ENCODE measurements around the gene CST11.
"Not testable (repeated sequence)": the region's sequence is repeated elsewhere in the genome, so short reads cannot be mapped to it uniquely, and the experiment has no call there.

The CST11 gene, protein sequence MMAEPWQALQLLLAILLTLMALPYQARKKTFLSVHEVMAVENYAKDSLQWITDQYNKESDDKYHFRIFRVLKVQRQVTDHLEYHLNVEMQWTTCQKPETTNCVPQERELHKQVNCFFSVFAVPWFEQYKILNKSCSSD

DNA sequence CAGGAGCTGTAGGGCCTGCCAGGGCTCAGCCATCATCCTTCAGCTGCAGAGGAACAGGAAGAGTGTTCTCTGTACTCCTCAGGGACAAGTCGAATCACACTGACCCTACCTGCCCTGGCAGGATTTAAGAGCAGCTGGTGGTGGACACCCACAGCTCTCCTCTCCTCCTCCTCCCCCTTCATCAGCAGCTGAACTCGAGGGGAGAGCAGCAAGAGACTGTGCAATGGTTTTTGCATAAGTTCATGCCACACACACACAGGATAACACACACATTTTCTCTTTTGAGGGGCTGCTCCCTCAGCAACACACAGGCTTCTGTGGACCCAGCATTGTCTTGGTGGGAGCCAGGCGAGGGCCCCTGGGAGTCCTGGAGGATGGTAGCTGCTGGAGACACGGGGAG, at the start of gene CST11:
TSS of gene CST11 (minus strand) at position 101 of the 400 bp plus-strand sequence. CDS start at position 36, 65 bp downstream.
- DNase-seq (ENCODE audit: low read depth): no peak

DNA sequence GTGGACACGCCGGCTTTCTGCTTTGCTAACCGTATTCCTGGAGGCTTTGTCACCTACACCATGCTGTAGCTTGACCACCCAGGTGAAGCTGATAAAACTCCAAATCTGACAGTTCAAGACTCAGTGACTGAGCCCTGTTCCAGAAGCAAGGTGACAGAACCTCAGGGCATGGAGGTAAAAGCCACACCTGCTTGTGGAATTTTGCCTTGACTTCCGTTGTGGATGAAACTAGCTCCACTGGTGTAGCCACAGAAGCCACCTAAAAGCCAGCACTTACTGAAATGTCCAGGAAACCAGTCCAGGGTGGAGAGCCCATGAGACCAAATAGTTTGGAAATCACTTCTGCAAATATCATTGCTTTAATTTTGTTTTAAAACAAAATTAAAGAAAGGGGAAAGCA, 49.2 kb upstream of the CST11 start:
- DNase-seq (ENCODE audit: low read depth): no peak

DNA sequence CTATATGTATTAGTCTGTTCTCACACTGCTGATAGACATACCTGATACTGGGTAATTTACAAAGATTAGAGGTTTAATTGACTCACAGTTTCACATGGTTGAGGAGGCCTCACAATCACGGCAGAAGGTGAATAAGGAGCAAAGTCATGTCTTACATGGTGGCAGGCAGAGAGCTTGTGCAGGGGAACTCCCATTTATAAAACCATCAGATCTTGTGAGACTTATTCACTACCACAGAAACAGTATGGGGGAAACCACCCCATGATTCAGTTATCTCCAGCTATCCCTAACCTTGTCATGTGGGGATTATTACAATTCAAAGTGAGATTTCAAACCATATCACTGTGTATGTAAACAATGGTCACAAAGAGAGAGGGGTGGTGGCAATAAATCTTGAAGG, 44.9 kb upstream of the CST11 start:
- no peak for DNase-seq (ENCODE audit: low read depth)

DNA sequence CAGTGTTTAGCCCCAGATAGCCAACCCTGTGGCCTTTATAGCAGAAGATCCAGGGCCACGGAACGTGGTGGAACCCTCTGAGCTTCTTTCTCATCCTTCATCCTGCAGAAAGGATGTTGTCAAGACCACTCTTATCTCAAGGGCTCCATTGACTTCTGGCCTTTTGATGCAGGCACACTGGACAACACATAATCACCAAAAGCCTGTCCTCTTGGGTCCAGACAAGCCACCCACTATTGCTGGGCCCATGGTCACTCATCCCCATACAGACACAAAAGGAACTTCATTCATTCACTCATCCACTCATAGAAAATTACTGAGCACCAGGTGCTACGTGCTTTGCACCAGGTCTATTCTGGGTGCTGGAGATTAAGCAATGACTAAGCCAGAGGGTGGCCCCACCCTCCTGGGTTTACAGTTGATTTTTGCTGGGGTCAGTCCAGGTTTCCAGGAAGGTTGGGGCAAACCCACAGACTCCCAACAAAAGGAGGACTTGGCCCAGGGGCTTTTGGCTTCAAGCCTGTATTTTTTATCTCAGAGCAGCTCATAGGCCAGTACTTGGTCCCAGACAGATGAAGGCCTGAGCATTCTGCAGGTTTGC, 40.6 kb upstream of the CST11 start:
- DNase-seq (ENCODE audit: low read depth): no peak

DNA sequence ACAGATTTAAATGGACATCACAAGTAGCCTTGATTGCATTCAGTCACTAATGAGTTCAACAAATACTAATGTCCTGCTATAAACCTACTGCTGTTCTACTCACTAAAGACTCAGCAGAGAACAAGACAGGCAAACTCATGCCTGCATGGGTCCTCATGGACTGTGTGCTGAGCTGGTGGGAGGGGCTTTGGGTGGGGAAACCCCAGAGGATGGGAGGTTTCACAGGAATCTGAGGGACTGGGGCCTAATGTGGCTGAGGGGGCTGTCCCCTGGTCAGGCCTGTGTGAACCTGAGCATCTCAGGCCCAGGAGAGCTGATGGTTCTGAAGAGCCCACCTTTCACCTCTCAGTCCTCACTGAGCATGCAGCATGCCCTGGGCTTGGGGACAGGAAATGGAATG, 39.6 kb upstream of the CST11 start:
- DNase-seq (ENCODE audit: low read depth): no peak

DNA sequence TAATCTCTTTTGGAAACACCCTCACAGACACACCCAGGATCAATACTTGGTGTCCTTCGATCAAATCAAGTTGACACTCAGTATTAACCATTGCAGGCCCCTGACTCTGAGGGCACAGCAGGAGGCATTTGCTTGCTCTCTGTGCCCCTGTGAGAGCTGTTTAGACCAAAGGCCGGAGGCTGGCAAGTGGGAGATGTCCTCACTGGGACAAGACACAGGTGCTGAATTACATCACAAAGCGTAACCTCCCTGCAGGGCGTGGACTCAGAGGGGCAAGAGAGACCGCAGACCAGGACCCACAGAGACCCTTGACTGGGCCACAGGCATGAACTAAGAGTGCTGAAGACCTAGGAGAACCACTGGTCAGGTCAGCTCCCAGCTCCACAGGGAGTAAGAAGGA, 38.1 kb upstream of the CST11 start, which contains the start of gene CST8:
TSS of gene CST8 (plus strand) at position 301 of the 400 bp plus-strand sequence. CDS start 551 bp downstream, outside the sequence.
- DNase-seq (ENCODE audit: low read depth): no peak

DNA sequence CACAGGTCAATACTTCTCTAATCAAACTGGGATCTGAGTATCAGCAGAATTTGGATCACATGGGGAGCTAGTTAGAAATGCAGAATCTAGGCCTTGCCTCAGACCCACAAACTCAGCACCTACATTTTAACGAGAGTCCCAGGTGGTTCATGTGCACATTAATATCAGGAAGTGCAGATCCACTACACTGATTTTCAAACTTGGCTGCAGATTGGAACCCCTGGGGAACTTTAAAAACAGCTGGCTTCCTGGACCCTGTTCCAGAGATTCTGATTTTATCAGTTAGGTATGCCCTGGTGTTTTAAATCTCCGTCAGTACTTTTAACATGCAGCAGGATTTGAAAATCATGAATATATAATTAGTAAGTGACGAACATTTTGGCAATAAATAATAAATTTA, 36.3 kb upstream of the CST11 start:
- no peak for DNase-seq (ENCODE audit: low read depth)

DNA sequence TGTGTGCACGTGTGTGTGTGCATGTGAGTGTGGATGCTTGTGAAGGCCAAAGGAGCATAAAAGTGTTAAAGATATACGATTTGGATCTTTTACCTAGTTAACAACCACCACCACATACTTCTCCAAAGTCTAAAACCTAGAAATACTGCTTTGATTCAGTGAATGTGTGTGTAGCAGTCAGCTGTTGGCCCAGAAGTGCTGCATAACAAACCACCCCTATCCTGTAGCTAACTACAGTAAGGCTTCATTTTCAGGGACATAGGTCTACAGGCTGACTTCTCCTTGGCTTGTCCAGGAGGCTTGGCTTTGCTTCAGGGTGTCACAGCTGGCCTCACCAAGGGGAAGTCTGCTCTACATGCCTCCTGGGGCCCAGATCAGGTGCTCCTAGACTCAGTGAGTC, 35.8 kb upstream of the CST11 start:
- no peak for DNase-seq (ENCODE audit: low read depth)

DNA sequence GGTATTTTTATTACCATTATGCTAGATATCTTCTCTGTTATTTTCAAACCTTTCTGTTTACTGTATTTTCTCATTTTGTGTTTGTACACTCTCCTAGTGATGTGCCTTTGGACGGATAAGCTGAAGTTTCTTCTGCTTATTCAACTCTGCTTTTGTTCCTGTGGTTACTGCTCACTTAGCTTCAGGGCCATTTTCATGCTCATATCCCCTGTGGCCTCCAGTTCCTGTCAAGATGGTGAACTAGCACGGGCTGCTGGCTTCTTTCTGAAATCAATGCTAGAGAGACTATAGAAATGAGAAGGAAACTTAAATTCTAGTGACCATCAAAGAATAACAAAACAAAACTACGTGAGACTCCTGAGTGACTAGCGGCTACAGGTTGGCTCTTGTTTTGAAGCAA, 31.4 kb upstream of the CST11 start:
- no peak for DNase-seq (ENCODE audit: low read depth)

DNA sequence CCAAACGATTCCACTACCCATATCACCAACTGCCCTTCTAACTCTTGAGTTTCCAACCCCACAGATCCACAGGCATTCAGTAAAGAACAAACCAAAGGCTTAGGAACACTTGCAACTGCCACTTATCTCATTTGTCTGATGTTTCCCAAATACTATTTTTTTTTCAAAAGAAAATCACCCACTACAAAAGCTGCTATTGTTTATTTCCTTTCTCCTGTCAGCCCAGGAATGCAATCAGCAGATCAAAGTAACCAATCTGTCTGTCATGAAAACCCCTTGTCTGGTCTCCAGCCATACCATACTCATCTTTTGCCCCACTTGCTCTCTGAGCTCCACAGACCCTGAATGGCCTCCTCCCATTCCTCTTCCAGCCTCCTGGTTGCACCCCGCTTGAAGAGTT, 29.5 kb upstream of the CST11 start:
- no peak for DNase-seq (ENCODE audit: low read depth)

DNA sequence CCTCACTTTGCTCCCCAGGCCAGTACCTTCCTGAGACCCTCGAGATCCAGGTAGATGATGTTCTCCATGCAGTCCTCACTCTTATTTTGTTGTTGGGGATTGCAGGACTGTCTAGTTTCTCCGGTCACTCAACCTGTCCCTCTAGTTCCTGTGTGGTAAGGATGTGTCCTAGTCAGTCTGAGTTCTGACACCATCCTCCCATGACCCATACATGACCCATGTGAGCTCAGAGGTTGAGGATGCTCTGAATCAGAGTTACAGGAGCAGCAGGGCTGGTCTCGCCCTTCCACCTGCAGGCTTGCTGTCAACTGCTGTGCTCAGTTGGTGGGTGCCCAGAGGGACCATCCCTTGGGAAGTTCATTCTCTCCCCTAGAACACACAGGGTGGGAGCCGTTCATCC, 26.4 kb upstream of the CST11 start:
- DNase-seq (ENCODE audit: low read depth): no peak

DNA sequence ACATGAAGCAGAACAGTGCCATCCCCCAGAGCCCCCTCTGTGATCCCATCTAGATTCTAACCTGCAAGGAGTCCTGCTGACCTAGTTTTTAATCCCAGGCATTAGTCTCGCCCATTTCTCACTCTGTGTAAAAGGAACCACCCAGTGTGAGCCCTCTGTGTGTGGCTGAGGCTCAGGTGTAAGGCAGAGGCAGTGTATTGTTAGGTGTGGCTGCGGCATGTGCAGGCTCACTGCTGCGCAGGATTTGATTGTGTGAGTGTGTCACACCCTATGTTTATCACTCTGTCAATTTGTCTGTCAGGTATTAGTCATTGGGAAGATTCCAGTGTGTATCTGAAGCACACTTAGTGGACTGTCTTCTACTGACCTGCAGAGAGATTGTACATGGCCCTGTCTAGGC, 24.5 kb upstream of the CST11 start:
- DNase-seq (ENCODE audit: low read depth): no peak

DNA sequence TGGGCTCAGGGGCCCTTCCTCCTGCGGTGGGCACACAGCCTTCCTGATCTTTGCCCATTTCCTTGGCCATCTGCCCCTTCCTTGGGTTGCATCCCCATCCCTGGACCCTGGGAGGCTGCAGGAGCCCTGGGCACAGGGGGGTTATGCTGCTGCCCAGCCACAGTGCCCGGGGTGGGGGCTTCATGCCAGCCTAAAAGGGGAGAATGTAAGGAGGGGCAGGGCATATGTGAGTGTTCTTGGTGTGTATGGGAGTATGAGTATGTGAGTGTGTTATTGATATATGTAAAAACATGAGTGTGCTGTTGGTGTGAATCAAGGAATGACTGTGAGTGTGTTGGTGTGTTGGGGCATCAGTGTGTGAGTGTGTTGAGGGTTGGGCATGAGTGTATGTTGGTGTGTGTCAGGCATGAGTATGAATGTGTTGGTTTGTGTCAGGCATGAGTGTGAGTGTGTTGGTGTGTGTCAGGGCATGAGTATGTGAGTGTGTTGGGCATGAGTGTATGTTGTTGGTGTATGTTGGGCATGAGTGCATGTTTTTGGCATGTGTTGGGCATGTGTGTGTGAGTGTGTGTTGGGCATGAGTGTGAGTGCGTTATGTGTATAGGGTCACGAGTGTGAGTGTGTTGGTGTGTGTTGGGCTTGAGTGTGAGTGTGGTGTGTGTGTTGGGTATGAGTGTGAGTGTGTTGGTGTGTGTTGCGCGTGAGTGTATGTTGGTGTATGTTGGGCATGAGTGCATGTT, 23.5 kb upstream of the CST11 start:
- DNase-seq (ENCODE audit: low read depth): no peak

DNA sequence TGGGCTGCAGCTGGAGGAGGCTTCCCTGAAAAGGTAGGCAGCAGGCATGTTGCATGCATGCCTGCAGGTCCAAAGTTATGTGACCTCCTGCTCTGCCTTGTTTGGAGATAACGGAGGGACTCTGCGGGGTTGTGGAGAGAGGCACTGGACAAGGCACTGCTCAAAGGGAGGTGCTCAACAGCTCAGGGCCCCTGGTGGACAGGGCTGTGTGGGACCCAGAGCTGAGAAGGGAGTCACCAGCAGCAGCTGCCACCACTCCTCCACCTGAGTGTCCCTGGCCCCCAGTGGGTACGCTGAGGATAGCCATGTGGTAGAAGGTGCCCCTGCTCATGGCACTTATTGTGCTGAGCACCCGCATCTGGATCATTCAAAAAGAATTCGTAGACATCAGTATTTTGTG, 22.7 kb upstream of the CST11 start:
- no peak for DNase-seq (ENCODE audit: low read depth)

DNA sequence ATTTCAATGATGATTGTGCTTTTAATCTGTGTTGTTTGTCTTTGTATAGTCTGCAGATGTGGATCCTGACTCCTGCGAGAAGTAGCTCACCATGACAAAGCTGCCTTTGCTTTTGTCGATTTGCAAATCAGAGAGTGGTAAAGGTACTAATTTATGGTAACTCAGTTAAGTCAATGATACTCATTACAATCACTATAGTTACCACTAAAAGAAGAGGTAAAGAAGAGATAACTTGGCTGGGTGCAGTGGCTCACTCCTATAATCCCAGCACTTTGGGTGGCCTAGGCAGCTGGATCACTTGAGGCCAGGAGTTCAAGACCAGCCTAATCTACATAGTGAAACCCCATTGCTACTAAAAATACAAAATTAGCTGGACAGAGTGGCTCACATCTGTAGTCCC, 20.6 kb upstream of the CST11 start:
- DNase-seq (ENCODE audit: low read depth): not testable (repeated sequence)

DNA sequence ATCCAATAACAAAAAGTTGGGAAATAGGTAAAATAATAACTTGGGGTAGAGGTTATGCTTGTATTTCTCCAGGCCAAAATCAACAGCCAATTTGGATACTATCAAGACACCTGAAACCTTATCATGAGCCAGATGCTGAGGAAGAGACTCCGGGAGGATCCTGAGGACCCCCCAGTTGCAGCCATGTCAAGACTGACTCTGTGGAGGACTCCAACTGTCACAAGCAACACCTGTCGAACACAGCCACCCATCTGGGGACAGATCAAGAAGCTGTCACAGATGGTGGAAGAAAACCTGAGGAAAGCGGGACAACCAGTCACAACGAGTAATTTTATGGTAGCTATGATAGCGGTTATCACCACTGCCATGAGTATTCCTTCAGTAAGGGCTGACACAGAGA, 19.6 kb upstream of the CST11 start:
- DNase-seq (ENCODE audit: low read depth): not testable (repeated sequence)

DNA sequence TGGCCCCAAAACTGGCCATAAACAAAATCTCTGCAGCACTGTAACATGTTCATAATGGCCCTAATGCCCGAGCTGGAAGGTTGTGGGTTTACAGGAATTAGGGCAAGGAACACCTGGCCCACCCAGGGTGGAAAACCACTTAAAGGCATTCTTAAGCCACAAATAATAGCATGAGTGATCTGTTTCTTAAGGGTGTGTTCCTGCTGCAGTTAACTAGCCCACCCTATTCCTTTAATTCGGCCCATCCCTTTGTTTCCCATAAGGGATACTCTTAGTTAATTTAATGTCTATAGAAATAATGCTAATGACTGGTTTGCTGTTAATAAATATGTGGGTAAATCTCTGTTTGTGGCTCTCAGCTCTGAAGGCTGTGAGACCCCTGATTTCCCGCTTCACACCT, 14.3 kb upstream of the CST11 start:
- DNase-seq (ENCODE audit: low read depth): not testable (repeated sequence)

DNA sequence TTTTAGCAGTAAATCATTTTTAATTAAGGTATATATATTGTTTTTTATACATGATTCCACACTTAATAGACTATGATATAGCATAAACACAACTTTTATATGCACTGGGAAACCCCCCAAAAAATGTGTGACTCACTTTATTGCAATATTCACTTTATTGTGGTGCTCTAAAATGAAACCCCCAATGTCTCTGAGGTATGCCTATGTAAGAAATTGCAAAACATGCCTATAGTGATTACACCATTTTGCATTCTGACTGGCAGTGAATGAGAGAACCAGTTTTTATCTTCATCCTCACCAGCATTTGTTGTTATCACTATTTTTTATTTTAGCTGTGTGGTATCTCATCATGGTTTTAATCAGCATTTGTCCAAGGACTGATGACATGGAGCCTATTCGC, 8.5 kb upstream of the CST11 start:
- DNase-seq (ENCODE audit: low read depth): no peak

DNA sequence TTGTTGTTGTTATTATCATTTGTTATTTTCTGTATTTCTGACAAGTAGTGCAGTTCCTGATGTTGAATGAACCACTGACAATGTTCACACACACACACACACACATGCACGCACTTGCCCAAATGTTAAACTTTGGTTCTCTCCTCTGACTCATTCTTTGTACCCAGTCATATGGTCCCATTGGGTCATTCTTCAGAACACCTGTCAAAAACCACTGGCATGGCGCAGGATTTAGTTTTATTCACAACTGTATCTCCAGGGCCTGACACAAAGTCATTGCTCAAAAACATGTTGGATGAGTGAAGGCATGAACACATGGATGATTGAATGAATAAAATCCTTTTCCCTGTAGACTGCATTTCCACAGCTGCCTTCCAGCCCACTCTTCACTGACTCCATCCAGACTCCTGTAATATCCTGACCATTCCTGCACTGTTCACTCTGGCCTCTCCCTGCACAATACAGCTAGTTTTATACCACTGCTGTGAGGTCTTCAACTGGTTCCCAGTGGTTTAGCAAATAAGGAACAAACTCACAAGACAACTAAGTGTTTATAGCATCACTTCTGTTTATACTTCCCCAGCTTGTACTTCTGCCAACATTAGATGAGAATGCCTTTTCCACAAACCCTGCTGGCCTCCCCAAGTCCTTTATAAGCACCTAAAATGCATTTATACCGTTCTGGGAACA, 6.9 kb upstream of the CST11 start:
- no peak for DNase-seq (ENCODE audit: low read depth)

DNA sequence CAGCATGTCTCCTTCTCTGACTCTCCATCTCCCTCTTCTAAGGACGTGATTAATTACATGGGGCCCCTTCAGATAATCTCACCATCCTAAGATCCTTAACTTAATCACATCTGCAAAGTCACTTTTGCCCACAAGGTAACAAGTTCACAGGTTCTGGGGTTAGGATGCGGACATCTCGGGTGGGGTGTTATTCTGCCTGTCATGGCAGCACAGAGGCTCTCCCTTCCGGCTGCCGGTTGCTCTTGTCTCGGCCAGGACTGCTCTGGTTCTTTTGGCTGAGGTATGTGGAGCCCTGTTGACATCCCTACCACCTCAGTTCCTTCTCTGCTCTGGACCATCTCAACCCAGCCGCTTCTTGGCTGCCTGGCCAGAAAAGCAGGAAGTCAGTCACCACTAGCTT, 4.2 kb upstream of the CST11 start:
- no peak for DNase-seq (ENCODE audit: low read depth)

DNA sequence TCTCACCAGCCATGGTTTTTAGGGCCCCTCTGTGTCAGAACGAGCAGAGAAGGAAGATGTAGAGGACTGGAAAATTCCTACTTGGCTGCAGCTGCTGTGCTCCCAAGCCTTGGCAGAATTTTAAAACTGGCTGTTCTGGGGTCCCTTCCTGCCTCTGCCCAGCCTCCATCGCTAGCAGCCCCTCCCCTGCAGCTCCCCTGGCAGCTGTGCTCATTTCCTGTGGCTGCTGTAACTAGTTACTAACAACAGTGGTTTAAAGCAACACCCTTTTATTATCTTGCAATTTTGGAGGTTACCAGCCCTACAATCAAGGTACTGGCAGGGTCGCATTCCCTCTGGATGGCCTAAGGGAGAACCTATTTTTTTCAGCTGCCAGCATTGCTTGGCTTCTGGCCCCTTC, 3.7 kb upstream of the CST11 start:
- DNase-seq (ENCODE audit: low read depth): no peak

DNA sequence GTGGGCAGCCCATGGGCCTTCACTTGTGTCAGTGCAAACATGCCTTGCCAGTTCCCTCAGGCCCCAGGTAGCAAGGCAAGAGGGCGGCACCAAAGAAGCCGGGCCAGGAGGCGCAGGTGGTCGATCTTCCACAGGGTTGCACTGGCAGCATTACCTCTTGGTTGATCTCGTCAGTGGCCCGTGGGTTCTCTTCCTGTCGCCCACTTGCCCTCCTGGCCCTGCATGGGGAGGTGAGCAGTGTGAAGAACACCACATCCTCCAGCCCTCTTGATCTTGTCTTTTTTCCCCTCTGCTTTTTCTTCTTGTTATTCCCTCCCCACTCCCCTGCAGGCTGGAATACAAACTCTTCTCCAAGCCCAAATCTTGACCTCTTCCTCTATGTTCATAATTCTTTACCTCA, 3.0 kb upstream of the CST11 start:
- DNase-seq (ENCODE audit: low read depth): no peak

DNA sequence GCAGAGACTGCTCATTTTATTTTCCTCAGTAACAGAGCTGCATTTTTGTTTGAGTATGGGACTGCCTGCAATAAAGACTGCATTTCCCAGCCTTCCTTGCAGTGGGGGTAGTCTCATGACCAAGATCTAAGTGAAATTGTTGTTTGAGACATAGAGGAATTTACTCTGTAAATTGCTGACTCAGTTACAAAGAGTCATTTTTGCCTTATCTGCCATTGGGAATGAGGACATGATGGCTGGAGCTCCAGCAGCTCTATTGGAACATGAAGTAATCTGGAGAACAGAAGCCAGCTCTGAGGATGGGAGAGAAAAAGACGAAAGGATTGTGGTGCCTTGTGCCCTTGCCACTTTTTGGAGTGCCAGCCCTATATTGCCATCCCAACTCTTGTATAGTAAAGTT, 2.1 kb upstream of the CST11 start:
- no peak for DNase-seq (ENCODE audit: low read depth)

All from activated T-helper 9 cell treated with anti-CD3 and anti-CD28 coated beads, Interleukin-2, amount 50 U/mL, for 16 hours (primary cell).